Retina (tissue), 1 donor: ENCODE results near the gene RPS6KA2.
"Not testable (repeated sequence)": the region's sequence is repeated elsewhere in the genome, so short reads cannot be mapped to it uniquely, and the experiment has no call there.

ENCODE experiments used
- DNase-seq: peaks from one replicate; pipeline ENCODE4 v3.0.0-alpha.2; 2016

Gene RPS6KA2

GRCh38 chr6:166544296-166544605, 82.8 kb downstream of the RPS6KA2 start:
- no peak for DNase-seq

GRCh38 chr6:166543603-166544295, 83.3 kb downstream of the RPS6KA2 start:
- no peak for DNase-seq

GRCh38 chr6:166542580-166542912, 84.5 kb downstream of the RPS6KA2 start:
- DNase-seq: no peak

- no peak for DNase-seq
Measured at GRCh38 chr6:166541876-166542579, 85.0 kb downstream of the RPS6KA2 start.

GRCh38 chr6:166541366-166541765, 85.7 kb downstream of the RPS6KA2 start:
- DNase-seq: no peak

GRCh38 chr6:166540631-166541331, 86.3 kb downstream of the RPS6KA2 start:
- DNase-seq: no peak

GRCh38 chr6:166539543-166539942, 87.5 kb downstream of the RPS6KA2 start:
- no peak for DNase-seq

GRCh38 chr6:166539011-166539385, 88.1 kb downstream of the RPS6KA2 start:
- not testable (repeated sequence) for DNase-seq

- DNase-seq: no peak
Measured at GRCh38 chr6:166538297-166539010, 88.6 kb downstream of the RPS6KA2 start.

- DNase-seq: no peak
Measured at GRCh38 chr6:166534658-166535406, 92.2 kb downstream of the RPS6KA2 start.

- no peak for DNase-seq
Measured at GRCh38 chr6:166533205-166533824, 93.7 kb downstream of the RPS6KA2 start.

- no peak for DNase-seq
Measured at GRCh38 chr6:166532302-166532701, 94.7 kb downstream of the RPS6KA2 start.

- no peak for DNase-seq
Measured at GRCh38 chr6:166530211-166531095, 96.6 kb downstream of the RPS6KA2 start.

GRCh38 chr6:166529586-166529985, 97.5 kb downstream of the RPS6KA2 start:
- no peak for DNase-seq

GRCh38 chr6:166529058-166529457, 98.0 kb downstream of the RPS6KA2 start:
- DNase-seq: not testable (repeated sequence)

GRCh38 chr6:166527849-166528248, 99.2 kb downstream of the RPS6KA2 start:
- DNase-seq: no peak

GRCh38 chr6:166526937-166527336, 100.1 kb downstream of the RPS6KA2 start:
- no peak for DNase-seq

GRCh38 chr6:166525567-166525966, 101.5 kb downstream of the RPS6KA2 start:
- no peak for DNase-seq

- DNase-seq: no peak
Measured at GRCh38 chr6:166523782-166524559, 103.1 kb downstream of the RPS6KA2 start.
